Adrenal gland (tissue), 12 donors: Measurements from ENCODE around the gene ZNF428. TPM values are rescaled to one million over a fixed set of nuclear protein-coding genes. Genes with fewer than 3 reads are reported as not detected.

Experiments used
- DNase-seq, 7 donors: peaks; one replicate each; pipeline ENCODE4 v3.0.0-alpha.2; 2019 to 2020
- H3K27ac ChIP-seq, 5 donors: fragments of 200-600 bp; sonication (generic) in 4 of 5; 1 replicate in 3 of 5; 2 replicates in 2 of 5; pipeline versions ENCODE4 v1.5.1 to v1.8.0; 2016 to 2020; ENCODE audit warnings: mild to moderate bottlenecking in 1 of 5
- H3K27me3 ChIP-seq: fragments of 200-600 bp; 2 replicates; pipeline ENCODE4 v1.8.0; 2021
- H3K36me3 ChIP-seq, 2 donors: fragments of 200-600 bp; replicated peaks in 1 of 2; 1 replicate in 1 of 2; 2 replicates in 1 of 2; pipeline versions ENCODE4 v1.5.1 to v1.8.0; 2018 to 2022
- H3K4me1 ChIP-seq, 2 donors: fragments of 200-600 bp; replicated peaks in 1 of 2; 1 replicate in 1 of 2; 2 replicates in 1 of 2; pipeline versions ENCODE4 v1.5.1 to v1.8.0; 2018 to 2021
- H3K4me3 ChIP-seq, 4 donors: fragments of 200-600 bp; sonication (generic) in 3 of 4; one replicate each; pipeline ENCODE4 v1.5.1; 2016 to 2018
- H3K9me3 ChIP-seq, 3 donors: fragments of 200-600 bp; sonication (generic) in 1 of 3; replicated peaks in 1 of 3; 1 replicate in 2 of 3; 2 replicates in 1 of 3; pipeline versions ENCODE4 v1.5.1 to v1.8.0; 2016 to 2021
- POLR2A ChIP-seq, 2 donors: fragments of 450-650 bp; IDR thresholded peaks; one replicate each; pipeline ENCODE4 v1.6.1; 2017; ENCODE audit warnings: antibody characterized with exemption in 2 of 2, mild to moderate bottlenecking in 2 of 2, moderate library complexity in 1 of 2
- WGBS, 4 donors: extraction: QIAGEN DNeasy Blood & Tissue Kit in 2 of 4; methylation state at CpG; one replicate each; pipeline versions ENCODE4 v1.1.5 to v1.1.7; 2013 to 2017; 5-methylcytosine and 5-hydroxymethylcytosine counted together
- intact Hi-C, 2 donors: fragments of 100-400 bp; cut with DNase I; formaldehyde crosslinking; loops; one replicate each; pipeline versions ENCODE4 v1.14.1 to v1.15.0; 2022 to 2023
- polyA plus RNA-seq, 3 donors: library from polyadenylated mRNA; stranded (reverse); fragments of 200-250 nt in 2 of 3; fragments of 350-450 nt in 1 of 3; fragmentation: Illumina TruSeq in 1 of 3; extraction: RNeasy Lipid Tissue Mini Kit (QIAGEN cat#74804) in 1 of 3; gene quantifications; one replicate each; pipeline ENCODE4 v1.2.3, GENCODE V29; 2013 to 2014
- total RNA-seq, 9 donors: library from RNA; depleted of rRNA in 4 of 9; stranded (reverse); fragments of >200 nt in 4 of 9; fragments of 120-200 nt in 1 of 9; fragmentation: NEBNext Ultra II Directional in 1 of 9; extraction: Animal tissue kit (Norgen Biotek cat#: 25700) in 1 of 9; gene quantifications; one replicate each; pipeline versions ENCODE4 v1.1.0 to v1.2.4, GENCODE V29; 2013 to 2023
- TF ChIP-seq, protein P1 (sequence below), 6 experiments: fragments of 450-650 bp in 4 of 6; fragments of 200-600 bp in 2 of 6; sonication (generic) in 1 of 6; IDR thresholded peaks; 1 replicate in 5 of 6; 2 replicates in 1 of 6; pipeline versions ENCODE4 v1.5.1 to v1.8.0; 2016 to 2021; ENCODE audit warnings: antibody characterized with exemption in 6 of 6, mild to moderate bottlenecking in 2 of 6, moderate library complexity in 1 of 6
- donor health status: healthy with polysubstance abuse.
- donor health status: Bipolar disorder and iron deficiency.
- donor health status: DM: yes; HTN: yes; CAD: no.
- donor health status: DM: no; HTN: no; CAD: no.
- donor health status: DM: no; HTN: no; CAD: no.
- donor health status: DM: yes; HTN: yes; CAD: no.

Gene ZNF428
- total and polyA plus RNA-seq, 12 donors: 10.3 to 214 (median 58.8) TPM

DNA sequence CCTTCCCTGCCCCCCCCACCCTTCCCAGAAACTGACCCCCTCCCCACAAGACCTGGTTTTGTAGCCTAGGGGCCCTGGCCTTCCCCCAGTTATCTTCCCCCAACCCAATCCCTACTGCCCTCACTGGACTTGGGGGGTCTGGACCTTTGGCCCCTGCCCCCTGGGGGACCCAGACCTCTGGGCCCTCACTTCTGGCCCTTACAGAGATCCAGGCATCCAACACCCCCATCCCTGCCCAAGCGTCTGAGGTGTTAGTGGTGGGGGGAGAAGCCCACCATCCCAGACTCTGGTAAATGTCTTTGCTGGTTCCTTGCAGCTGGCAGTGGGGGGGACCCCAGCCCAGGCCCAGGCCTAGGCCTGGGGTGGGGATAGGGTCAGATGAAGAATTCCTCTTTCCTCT is 3.5 kb upstream of the ZNF428 start:
- no peak for DNase-seq
- intact Hi-C loops: no loop called here
- TF ChIP-seq, protein P1, sequence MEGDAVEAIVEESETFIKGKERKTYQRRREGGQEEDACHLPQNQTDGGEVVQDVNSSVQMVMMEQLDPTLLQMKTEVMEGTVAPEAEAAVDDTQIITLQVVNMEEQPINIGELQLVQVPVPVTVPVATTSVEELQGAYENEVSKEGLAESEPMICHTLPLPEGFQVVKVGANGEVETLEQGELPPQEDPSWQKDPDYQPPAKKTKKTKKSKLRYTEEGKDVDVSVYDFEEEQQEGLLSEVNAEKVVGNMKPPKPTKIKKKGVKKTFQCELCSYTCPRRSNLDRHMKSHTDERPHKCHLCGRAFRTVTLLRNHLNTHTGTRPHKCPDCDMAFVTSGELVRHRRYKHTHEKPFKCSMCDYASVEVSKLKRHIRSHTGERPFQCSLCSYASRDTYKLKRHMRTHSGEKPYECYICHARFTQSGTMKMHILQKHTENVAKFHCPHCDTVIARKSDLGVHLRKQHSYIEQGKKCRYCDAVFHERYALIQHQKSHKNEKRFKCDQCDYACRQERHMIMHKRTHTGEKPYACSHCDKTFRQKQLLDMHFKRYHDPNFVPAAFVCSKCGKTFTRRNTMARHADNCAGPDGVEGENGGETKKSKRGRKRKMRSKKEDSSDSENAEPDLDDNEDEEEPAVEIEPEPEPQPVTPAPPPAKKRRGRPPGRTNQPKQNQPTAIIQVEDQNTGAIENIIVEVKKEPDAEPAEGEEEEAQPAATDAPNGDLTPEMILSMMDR (IDR thresholded peaks at IDR 0.05): no peak
- no peak for TF ChIP-seq POLR2A (IDR thresholded peaks at IDR 0.05)
- 72 to 100% (median 97%) methylated on average over 1 of the region's 1 CpG; no CpG with 5 or more reads in 1 of the 4 donors for WGBS, 4 donors
- Histone ChIP-seq H3K9me3 (no peaks in the 10 kb centered on the region), H3K4me1 (peaks cover 4 to 17% of the 10 kb centered on the region in 2 donors), H3K36me3 (no peaks in the 10 kb centered on the region), H3K27me3 (no peaks in the 10 kb centered on the region), H3K27ac (no peak overlapping the region), H3K4me3 (no peak overlapping the region)

DNA sequence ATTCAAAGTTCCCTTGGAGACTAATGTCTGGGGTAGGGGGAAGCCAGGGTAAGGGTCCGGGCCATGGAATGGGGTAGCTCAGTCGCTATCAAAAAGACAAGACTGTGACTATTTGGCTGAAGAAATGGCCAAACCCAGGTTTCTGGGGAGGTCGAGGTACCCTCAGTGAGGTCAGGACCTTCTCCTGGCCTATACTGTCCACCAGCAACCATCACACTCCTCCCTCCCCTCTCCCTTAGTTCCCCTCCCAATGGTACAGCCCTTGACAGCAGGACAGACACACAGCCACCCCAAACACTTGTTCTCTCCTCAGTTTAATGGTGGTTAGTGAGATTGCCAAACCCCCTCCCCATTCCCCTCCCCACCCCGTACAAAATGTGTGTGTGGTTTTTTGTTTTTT is 2.6 kb upstream of the ZNF428 start:
- 56 to 70% (median 64%) methylated on average over 4 of the region's 4 CpGs for WGBS, 4 donors
- intact Hi-C loops: no loop called here
- H3K27me3 ChIP-seq: no peaks in the 10 kb centered on the region
- H3K4me1 ChIP-seq: peaks cover 4 to 17% of the 10 kb centered on the region in 2 donors
- no peak for TF ChIP-seq POLR2A (IDR thresholded peaks at IDR 0.05)
- TF ChIP-seq, protein P1 (IDR thresholded peaks at IDR 0.05): no peak
- no peak for DNase-seq
- H3K27ac ChIP-seq: no peak overlapping the region
- no peak overlapping the region for H3K4me3 ChIP-seq
- H3K9me3 ChIP-seq: no peaks in the 10 kb centered on the region
- H3K36me3 ChIP-seq: no peaks in the 10 kb centered on the region

DNA sequence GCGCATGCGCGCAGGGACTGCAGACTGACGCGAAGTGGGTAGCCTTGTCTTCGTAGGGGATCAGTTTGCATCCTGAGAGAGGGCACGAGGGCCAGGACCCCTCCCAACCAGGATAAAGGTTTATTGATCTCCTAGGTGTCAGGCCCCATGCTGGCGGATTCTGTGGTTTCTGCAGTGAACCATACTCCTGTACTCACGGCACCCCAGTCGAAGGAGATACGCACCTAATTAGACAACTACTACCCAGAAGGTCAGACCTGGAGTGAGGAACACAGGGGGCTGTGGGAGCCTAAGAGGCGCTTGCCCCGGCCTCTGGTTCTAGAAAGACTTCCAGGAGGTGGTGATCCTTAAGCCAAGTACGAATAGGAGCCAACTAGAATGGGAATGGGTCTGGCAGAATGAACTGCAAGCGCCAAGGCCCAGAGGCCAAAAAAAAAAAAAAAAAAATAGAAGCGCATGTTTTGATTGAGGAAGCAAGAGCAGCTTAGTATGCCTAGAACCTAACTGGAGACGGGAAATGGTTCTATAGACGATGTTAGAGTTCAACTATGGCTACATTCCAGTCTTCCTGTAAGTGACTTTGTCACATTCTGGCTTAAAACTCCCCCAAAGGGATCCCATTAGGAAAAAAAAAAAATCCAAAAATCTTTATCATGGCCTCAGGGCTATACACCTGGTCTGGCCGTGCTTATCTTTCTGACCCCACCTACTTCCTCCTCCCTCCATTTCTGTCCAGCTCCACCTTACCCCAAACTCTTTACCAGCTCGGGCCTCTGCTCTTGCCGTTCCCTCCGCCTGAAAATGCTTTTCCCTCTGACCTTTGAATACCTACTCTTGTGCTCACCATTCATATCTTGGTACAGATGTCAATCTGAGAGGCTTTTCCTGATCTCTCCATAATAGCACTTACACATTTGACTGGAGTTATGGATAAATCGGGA is 902 bp upstream of the ZNF428 start:
- DNase-seq: no peak
- peak overlapping the region; percentile 37 to 91 (median 80) for H3K4me3 ChIP-seq
- H3K36me3 ChIP-seq: no peaks in the 10 kb centered on the region
- intact Hi-C loops: no loop called here
- no peaks in the 10 kb centered on the region for H3K27me3 ChIP-seq
- peak overlapping the region; percentile 73 to 96 (median 94) for H3K27ac ChIP-seq
- TF ChIP-seq, protein P1 (IDR thresholded peaks at IDR 0.05): no peak
- TF ChIP-seq POLR2A (IDR thresholded peaks at IDR 0.05): no peak
- 41 to 65% (median 44%) methylated on average over 16 to 23 of the region's 23 CpGs for WGBS, 4 donors
- H3K4me1 ChIP-seq: peaks cover 9 to 32% of the 10 kb centered on the region in 2 donors
- H3K9me3 ChIP-seq: no peaks in the 10 kb centered on the region

DNA sequence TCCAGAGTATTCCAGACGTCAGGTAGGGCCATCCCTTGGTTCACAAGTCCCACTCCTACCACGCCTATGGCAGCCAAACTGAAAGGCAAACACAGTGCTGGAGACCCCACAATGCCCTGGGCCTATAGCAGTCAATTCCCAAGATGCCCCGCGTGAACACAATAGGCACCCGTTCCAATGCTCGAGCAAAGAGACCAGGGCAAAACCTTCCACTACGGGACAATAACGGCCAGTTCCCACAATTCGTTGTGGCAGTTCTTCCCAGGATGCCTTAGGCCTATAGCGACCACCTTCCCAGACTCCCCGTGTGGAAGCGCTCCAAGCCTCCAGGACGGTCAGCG is 538 bp downstream of the ZNF428 start:
- no peak for TF ChIP-seq POLR2A (IDR thresholded peaks at IDR 0.05)
- TF ChIP-seq, protein P1 (IDR thresholded peaks at IDR 0.05): no peak
- WGBS, 4 donors: 0 to 1% (median 0%) methylated on average over 7 to 14 of the region's 14 CpGs
- H3K27ac ChIP-seq: peak overlapping the region; percentile 73 to 96 (median 94)
- H3K9me3 ChIP-seq: no peaks in the 10 kb centered on the region
- peaks cover 9 to 36% of the 10 kb centered on the region in 2 donors for H3K4me1 ChIP-seq
- peaks cover 0 to 1% of the 10 kb centered on the region in 2 donors for H3K36me3 ChIP-seq
- DNase-seq: peak in 3 of 7 donors; percentile 29 to 64 (median 33)
- peak overlapping the region; percentile 37 to 91 (median 80) for H3K4me3 ChIP-seq
- intact Hi-C loops: no loop called here
- H3K27me3 ChIP-seq: no peaks in the 10 kb centered on the region
